Stimulated activated CD4-positive, alpha-beta T cell treated with anti-CD3 and anti-CD28 coated beads, Interleukin-12 subunit alpha, Interleukin-12 subunit beta, amount 100 ng/mL, for 24 hours (primary cell): ENCODE results near the gene RABL3.
"Not testable (repeated sequence)": the region's sequence is repeated elsewhere in the genome, so short reads cannot be mapped to it uniquely, and the experiment has no call there.

Source experiments
- DNase-seq, 2 experiments: peaks; one replicate each; pipeline ENCODE4 v3.0.0-alpha.2; 2020; ENCODE audit warnings: low read depth in 2 of 2

RABL3 gene, protein sequence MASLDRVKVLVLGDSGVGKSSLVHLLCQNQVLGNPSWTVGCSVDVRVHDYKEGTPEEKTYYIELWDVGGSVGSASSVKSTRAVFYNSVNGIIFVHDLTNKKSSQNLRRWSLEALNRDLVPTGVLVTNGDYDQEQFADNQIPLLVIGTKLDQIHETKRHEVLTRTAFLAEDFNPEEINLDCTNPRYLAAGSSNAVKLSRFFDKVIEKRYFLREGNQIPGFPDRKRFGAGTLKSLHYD

DNA sequence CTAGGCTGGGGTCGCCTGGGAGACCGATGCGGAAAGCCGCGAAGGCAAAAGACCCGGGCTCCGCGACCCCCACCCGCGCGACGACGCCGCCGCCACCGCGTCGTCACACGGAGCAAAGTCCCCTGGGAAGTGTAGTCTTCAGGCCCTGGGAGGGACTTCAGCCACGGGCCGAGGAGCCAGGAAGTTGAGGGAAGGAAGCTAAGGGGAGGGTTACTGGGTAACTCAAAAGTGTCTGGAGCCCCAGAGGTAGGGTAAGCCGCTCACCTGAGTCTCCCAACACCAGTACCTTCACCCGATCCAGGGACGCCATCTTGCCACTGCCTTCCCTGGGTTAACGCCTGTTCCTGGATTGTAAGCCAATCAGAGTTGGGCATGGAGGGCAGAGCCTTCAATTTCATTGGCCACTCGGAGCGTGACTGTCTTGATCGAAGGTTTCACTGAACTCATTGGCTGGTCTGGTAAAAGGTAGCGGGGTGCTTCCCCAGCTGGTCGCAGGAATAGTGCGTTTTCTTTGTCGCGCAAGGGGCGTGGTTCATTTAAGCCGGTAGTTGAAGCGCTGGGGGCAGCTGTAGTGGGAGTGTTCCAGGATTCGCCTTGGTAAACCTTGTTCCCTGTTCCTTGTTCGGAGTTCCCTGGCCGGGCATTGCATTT lies at the start of gene RABL3, which contains the start of gene GTF2E1:
RABL3 (minus strand) TSS at position 319 of the 651 bp plus-strand sequence; CDS start at position 310, 9 bp downstream.
GTF2E1 (plus strand) TSS at position 547 of the 651 bp plus-strand sequence. CDS start 7,809 bp downstream, outside the sequence.
- peak; percentile 93 to 95 for DNase-seq

DNA sequence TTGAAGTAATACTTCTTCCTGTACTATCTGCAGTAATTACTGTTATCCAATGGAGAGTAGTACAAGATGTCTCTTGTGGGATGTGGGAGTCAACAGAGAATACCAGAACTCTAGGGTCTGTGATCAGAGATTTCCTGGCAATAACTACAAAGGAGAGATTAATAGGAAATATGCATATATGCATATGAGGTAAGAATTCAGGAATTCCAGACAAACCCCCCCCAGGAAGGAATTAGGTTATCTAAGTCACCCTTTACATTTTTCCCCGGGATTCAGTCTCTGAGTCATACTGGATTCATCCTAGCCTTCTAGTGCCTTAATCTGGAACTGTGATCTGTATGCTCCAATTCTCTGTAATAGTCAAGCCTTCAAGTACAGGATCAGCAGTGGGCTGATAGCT lies 49.6 kb upstream of the RABL3 start:
- DNase-seq = no peak

DNA sequence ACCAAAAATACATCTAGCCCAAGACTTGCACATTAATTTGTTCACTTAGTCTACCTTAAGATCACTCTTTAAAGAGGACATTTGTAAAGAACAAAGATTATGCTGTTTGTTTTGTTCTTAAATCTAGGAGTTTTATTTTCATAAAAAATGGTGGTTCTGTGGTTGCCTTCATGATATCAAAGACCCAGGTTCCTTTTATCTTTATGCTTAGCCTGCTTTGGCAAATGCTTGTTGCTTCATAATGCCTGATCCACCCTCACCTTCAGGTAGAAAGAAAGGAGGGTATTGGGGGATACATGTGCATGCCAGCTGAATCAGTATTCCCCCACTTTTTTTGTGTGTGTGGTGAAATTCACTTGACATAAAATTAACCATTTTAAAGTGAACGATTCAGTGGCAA lies 48.7 kb upstream of the RABL3 start:
- DNase-seq = no peak

DNA sequence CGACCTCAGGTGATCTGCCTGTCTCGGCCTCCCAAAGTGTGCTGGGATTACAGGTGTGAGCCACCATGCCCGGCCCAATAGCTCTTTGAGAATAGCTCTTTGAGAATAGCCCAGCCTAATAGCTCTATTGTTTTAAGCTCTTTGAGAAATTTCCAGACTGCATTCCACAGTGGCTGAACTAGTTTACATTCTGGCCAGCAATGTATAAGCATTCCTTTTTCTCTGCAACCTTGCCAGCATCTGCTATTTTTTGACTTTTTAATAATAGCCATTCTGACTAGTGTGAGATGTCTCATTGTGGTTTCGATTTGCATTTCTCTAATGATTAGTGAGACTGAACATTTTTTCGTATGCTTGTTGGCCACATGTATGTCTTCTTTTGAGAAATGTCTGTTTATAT lies 43.5 kb upstream of the RABL3 start:
- not testable (repeated sequence) for DNase-seq

DNA sequence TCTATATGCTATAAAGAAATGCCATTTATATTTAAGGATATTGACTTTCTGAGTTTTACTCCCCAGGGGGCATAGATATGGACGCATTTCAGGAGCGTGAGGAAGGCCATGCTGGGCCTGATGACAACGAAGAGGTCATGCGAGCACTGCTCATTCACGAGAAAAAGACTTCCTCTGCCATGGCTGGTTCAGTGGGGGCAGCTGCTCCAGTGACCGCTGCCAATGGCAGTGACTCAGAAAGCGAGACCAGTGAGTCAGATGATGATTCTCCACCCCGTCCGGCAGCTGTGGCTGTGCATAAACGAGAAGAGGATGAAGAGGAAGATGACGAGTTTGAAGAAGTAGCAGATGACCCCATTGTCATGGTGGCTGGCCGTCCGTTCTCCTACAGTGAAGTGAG lies 38.7 kb upstream of the RABL3 start:
- DNase-seq = no peak

DNA sequence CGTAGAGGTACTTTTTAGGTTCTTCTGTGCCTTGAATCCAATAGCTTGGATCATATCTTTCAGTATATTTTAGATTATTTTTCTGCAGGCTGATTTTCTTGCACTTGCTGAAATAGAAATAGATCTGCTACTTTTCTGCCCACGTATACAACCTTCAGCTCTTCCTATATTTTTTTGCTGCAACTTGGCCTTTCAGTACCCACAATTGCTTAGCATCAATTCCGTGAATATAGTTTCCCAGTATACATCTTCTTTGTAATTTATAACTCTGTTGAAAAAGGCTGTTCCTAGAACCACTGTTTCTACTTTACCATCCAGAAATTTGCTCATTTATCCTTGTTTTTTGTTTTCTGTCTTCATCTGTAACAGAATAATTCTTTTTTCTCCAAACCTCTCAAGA lies 36.5 kb upstream of the RABL3 start:
- DNase-seq = no peak

DNA sequence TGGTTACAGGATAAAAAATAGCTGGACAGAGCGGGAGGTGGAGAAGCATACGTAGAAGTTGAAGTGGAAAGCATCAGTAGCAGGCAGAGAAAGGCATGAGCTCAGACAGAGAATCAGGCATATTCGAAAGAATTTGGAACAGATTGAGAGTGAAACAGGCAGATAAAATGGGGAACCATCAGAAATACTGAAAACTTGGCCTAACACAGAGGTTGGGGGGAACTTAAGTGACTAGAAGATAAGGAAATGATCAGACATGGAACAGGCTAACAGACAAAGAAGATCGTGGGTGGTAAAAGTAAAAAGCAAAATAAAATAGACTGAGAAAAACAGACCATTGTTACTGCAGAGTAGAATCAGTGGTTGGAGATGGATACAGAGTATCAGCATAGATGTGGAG lies 33.1 kb upstream of the RABL3 start:
- DNase-seq = no peak

DNA sequence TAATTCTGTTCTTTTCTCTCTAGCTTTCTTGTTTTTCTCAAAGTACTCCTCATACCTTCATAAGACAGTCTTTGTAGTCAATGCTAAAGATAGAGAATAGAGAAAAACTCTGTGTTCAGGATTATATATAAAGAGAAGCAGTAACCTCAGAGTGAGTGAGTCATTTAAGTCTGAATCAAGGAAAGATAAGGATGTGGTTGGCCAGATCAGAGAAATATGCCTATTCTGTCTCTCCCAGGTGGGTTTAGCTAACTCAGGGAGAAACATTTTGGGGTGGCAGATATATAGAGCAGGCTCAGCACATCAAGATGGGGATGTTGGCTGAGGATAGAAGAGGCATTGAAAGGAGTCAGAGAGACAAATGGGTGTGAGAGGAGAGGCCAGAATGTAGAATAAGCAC lies 31.6 kb upstream of the RABL3 start:
- no peak for DNase-seq

DNA sequence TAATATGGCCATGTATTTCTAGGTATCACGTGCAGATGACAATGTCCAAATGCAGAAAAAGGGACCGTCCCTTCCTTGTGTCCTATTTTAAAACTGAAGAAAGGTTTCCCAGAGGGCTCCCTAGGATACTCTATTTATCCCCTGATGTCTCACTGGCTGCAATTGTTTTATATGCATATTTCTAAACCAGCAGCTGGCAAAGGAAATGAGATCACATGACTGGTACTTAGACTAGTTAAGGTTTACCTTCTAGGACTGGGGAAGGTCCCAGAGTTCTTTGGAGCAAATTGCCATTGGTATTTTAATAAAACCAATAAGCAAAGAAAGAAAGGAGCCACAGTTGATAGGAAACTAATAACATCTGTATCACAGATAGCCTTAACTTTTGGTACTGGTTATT lies 29.8 kb upstream of the RABL3 start:
- DNase-seq = no peak

DNA sequence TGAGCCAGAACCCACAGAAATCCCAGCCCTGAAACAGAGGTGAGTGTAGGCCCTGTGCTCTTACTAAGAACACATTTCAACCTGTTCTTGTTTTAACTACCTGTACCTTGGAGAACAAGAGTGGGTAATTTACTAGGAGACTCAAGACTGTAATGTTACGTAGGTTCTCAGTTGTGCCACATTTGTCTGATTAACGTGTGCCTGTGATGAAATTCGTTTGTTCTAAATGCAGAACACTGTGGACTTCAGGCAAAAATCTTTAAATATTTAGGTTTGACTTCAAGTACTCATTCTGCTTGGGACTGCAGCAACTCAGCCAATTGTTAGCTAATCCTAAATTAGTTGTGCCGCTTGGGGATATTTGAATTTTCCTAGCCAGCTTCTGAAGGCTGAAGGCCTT lies 28.6 kb upstream of the RABL3 start:
- no peak for DNase-seq

DNA sequence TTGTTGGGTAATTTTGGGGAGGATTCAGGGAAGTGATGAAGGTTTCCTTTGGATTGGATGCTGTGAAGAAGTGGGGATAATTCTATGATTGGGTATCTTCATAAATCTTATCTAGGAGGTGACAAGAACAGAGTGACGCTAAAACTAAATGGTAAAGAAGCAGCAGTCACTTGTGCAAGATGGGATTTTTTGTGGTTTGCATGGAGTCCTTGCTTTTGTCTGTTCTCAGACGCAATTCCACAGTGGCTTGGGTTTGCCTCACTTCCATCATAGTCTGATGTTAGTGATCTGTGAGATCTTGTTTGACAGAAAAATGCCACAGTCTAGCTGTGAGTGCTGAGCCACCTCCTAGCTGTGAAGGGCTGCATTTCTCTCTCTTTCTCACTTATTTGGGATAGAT lies 27.1 kb upstream of the RABL3 start:
- DNase-seq = no peak

DNA sequence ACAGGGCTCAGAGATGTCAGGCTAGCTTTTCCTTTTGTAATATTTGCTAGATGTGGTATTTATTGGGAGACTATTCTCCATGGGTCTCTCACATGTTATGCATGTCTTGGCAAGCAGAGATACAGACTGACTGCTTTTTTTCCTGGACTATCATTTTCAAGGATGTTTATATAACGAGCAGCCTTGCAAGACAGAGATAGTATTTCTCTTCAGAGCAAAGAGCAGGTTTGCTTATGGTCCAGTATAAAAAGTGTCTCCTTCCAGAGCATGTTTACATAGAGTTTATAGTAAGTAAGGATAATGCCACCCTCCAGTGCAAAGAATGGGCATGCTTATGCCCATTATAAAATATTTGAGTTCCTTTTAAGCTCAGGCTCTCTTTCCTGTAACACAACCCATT lies 24.8 kb upstream of the RABL3 start:
- DNase-seq = no peak

DNA sequence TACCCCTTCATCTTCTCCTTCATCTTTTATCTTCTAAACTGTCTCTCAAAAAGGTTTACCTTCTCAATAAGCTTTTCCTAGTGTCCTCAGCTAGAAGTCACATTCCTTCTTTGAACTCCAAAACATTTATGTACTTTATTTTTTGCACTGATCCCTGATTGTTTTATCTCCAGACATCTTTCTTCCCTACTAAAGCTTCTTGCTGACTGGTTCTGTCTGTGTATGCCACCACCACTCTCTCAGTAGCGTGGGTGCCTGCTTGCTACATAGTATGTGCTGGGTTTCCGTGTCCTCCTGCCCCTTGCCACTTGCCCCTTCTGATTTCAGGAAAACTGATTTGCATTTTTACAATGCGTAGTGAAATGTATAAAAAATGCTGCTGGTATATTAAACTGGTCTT lies 24.3 kb upstream of the RABL3 start:
- no peak for DNase-seq

DNA sequence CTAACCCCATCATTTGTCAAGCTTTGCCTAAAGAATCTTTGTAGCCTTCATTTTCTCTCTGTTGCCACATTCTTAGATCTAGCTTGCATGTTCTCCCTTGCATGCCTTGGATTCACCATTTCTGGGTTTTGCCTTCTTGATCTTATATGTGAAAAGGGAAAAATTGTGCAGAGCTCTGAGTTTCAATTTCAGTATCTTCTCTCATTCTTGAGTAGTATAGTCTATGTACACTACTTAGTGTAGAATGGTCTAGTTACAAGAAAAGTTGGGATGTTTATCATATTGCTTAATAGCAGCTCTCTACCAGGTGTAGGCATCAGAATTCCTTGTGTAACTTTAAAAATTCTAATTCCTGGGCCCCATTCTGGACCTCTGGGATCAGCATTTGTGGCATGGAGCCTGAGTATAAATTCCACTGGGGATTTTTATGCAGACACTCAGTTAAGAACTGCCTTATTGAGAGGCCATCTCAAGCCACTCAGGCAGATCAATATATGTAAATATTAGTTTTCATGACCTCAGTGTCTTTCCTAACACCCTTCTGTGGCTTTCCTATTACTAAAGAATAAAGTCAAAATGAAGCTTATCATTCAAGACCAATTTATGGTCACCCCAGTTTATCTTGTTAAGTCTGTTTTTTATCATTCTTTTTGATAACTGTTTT lies 23.6 kb upstream of the RABL3 start:
- DNase-seq = no peak

DNA sequence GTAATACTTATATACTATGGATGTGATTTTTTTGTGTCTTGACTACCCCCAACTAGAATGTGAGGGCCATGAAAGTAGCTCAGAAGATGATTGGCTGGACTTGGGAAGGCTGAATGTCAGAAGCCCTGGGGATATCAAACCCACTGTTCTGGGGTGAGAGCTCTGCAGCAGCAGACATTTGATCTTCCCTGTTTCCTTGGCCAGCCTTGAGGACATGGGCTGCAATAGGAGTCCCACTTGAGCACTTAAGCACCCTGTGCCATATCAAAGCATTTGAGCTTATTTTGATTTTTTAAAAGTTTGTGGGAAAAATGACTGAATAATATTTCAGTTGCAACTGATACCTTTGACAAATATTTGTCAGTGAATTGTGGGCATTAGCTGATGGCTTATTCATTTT lies 21.9 kb upstream of the RABL3 start:
- no peak for DNase-seq

DNA sequence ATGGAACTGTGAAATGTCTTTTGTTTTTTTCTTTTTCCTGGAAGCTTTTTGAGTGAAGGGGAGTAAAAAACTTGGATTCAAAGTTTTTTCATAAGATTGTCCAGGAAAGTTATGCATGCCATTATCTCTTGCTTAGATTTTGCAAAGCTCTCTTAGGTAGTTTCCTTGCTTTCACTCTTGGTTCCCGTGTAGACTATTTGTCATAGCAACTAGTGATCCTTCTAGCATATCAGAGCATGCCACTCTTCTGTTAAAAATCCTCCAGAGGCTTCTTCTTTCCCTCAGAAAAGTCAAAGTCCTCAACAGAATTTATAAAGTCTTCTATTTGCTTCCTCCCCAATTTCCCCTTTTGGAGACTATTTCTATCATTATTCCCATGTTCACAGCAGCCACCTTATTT lies 21.3 kb upstream of the RABL3 start:
- DNase-seq = no peak

DNA sequence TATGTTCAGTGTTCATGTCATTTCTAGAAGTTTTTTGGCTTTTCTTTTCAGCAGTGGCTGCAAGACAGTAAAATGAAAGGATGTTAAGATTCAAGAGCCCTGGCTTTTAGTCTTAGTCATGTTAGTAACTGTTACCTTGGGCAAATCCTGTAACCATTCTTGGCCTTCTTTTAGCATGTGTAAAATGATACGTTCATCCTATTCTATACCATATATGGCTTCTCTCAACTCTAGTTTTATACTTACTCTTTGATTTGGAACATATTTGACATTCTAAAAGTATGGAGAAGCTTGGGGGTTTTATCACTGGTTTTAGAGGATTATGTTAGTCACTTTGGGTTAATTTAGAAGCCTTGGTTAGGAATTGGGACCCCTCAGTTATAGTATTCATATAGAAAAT lies 20.3 kb upstream of the RABL3 start:
- no peak for DNase-seq

DNA sequence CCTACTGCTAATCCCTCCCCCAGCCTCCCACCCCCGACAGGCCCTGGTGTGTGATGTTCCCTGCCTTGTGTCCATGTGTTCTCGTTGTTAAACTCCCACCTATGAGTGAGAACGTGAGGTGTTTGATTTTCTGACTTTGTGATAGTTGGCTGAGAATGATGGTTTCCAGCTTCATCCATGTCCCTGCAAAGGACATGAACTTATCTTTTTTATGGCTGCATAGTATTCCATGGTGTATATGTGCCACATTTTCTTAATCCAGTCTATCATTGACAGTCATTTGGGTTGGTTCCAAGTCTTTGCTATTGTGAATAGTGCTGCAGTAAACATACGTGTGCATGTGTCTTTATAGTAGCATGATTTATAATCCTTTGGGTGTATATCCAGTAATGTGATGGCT lies 16.2 kb upstream of the RABL3 start:
- DNase-seq = not testable (repeated sequence)

DNA sequence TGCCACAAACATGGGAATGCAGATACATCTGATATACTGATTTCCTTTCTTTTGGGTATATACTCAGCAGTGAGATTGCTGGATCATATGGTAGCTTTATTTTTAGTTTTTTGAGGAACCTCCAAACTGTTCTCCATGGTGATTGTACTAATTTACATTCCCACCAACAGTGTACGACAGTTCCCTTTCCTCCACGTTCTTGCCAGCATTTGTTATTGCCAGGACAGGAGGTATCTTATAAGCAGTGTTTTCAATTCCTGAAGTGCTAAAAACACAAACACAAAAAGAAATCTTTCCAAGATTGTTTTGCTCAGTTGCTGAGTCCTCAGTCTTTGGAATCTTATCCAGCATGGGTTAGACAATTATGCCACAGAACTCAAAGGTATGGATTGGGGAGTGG lies 13.7 kb upstream of the RABL3 start:
- no peak for DNase-seq

DNA sequence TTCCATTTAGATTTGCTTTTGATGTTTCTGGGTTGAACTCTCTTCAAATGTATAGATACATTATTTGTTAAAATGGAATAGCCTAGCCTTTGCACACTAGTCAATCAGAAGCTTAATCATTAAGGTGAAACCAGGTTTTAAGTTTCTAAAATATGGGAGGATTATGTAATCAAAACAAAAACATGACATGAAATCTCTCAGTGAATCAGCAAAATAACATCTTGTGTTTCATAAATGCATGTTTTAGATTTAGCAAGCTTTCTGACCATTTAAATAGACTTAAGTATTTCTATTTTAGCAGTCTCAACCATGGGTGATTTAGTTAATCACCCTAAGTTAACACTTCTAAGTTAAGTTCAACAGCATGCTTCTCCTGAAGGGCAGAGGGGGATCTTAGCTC lies 11.5 kb upstream of the RABL3 start:
- DNase-seq = no peak

DNA sequence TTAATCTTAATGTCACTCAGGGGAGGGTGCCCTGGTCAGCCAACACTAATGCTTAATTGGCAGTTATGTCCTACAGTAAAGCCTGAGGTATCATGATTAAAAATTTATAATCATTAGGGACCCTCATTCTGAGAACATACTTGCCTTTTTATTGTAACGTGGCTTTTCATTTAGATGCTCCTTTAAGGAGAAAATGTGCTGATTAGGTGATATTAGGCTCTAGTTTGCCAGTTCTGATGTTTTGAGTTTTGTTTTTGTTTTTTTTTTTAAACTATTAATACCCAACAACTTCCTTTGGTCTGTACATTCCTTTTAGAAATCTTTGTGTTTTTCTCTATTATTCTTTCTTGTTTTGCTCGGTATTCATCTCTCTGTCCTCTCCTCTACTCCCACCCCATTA lies 10.5 kb upstream of the RABL3 start:
- no peak for DNase-seq

DNA sequence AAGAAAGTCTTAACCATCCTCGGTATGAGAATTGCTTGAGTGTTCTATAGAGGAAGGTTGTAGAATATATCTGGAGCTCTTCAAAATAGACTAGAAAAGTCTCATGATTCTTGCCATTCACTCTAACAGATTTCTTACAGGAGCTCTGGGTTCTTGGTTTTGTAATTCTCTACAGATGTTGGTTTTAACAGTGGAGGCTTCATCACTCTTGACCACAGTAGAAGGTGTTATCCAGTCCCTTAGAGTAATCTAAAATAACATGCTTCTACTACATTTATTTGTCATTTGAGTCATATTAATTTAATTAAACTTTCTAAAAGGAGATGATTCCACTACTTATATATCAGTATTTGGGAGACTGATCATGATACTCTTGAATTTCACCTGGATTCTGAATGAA lies 9.9 kb upstream of the RABL3 start:
- DNase-seq = no peak

DNA sequence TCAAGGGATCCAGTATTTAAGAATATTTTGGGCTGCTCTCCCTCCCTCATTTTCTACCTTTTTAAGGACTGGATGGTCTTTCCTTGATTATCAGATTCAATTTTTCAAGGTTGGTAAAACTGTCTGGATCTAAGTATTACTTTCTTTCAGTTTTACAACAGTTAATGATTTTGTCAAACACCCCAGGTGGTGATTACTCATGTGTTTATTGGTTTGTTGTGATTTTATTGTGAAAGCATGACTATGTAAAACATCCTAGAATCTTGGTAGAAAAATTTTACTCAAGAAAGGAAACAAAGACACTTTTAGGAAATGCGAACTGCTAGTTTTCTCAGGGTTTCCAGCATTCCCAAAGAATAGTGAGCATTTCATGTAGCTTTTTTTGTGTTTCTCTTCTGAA lies 7.5 kb upstream of the RABL3 start:
- no peak for DNase-seq
